GM21526 (cell line): ENCODE results near the gene SLC18B1.

Source experiments
- ATAC-seq: cut with Tn5 transposase; IDR thresholded peaks from one replicate; pipeline ENCODE4 v1.9.1; 2021; ENCODE audit warnings: moderate library complexity; ENCODE audit not compliant: unreplicated experiment, low FRiP score

The SLC18B1 gene

DNA sequence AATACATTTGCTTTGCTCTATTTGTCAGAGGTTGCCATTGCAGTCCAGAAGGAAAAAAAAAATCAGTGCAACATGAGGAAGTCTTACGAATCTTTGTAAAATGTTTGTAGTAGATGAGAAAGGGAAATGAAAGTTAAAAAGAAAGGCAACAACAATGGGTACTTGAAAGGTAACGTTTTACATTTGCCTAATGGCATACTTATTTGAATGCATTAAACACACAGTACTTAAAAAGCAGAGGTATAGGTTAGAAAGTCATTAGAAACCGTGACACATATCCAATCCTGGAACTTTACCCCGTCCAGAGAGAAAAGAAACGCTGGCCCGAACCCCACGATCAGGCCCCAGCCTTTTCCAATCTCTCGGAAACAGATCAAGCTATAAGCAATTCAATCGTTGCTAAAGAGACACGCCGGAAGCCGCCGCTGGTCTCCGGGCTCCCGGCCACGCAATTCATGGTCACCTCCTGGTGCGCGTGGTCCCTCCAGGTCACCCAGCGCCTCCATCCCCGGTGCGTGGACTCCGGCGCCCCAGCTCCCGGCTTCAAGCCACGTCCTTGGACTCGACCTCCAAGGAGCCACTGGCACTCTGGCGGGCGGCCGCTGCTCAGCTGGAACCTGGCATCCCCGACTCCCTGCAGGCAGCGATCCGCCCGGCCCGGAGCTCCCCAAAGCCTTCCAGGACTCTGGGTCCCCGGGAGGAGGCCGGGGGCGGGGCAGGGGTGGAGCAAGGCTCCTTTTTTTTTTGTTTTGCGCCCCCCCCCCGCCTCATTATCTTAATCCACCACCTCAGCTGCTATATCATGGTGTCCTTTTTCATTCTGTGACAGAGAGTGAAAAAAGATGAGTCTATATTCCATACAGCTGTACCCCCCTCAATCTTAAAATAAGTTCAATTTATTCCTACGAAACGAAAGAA is at the start of gene SLC18B1:
SLC18B1 (minus strand) TSS at position 687 of the 918 bp plus-strand sequence; CDS start at position 506, 181 bp downstream.
- ATAC-seq, result peak; percentile 52

DNA sequence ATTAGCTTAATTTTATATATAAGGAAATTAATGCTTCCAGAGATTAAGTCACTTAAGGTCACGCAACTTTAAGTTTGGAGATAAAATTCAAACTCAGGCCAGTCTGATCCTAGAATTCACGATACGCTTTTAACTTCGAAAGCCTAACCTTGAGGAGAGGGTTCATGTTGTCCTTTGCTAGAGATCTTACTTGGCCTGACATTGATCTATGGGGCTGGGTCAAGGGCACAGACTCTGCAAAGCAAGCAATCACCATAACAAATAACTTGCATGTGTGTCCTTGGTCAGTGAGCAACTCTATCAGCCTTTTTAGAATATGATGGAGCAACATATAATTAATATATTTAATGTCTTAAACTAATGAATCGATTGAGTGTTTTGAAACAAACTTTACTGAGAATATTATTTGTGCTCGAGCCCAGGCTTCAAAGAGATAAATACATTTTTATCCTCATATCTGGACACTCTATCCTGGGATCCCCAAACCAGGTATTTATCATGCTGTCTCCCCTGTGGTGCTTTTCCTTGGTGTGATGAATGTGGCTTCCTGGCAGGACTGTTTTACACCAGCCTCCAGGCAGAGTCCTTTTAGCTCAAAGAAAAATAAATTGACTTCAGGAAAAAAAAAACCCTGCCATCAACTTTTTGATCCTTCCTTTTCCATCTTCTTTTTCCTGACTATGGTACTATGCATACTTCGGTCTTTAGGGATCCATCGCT is 45.0 kb upstream of the SLC18B1 start:
- no peak for ATAC-seq

DNA sequence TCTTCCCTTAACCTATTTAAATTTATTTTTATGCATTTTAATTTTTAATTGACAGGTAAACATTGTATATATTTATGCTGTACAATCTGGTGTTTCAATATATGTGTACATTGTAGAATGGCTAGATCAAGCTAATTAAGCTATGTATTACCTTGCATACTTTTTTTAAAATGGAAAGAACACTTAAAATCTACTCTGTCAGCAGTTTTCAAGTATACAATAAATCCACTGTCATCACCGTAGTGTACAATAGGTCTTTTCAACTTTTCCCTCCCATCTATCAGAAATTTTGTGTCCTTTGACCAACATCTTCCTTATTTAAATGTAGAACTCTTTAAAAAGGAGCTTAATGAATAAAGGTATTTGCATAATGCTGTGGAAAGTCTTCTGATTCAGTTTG is 43.5 kb upstream of the SLC18B1 start:
- no peak for ATAC-seq

DNA sequence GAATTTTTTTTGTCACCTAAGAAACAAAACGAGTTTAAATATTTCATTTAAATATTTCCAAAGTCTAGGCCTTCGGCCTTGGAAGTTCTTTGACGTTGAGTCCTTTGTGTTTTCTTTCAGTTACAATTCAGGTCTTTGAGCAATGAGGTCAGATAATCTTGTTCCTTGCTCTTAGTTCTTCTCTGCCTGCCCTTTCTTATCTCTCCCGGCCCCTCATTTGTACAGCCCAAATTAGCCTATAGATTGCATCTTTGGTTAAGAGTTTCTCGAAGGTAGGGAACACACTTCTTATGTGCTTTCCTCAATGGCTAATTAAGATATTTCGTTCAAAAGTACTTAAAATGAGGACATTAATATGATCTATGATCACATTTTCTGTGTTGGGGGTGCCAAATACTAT is 34.5 kb upstream of the SLC18B1 start:
- ATAC-seq, result no peak

DNA sequence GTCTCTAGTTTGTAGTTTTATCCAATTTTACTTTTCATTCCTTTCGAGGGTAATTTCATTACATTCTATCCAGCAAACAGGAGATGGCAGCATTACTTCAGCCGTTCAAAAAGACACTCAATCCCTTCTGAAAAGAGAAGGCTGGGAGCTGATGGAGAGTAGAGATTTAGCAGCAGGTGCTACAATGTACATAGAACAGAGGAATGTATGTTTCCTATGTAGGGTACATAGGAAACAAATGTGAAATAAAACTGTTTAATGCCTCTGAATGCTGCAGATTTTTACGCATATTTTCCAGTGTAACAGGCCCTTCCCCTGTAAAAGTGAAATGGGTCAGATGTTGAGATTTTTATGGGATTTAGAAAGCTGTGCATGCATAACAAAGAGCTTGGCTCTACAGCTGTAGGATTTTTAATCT is 31.9 kb upstream of the SLC18B1 start:
- ATAC-seq, result no peak

DNA sequence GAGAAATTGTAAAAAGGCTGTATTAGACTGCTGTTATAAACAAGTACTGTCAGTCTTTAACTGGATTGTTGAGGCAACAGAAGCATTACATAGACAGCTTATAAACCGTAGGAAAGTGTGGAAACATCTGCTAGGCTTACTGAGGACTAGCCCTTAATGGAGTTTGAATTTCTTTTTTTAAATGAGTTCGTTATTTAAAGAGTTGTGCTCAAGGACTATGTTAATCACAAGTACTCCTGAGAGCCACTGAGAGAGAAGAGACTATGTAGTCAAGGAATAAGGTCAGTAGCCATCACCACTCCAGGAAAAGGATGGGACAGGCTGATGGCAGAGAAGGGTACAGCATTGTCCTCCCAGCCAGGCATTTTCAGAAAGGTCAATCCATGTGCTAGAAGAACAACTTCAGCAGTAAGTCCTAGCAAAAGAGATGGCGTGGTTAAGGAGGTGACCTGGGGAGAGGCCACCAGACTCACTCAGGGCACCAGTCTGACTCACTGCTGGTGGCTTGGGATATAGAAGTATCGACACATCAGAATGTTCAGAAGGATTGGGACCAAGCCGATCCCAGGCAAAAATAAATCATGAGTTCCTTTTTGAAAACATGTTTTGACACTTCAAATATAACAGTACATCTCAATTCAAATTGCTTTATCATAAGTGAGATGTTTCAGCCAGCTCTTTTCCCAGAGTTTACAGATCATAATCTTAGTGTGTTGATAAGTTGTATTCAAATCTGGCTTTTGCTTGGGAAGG is 22.4 kb upstream of the SLC18B1 start:
- no peak for ATAC-seq

DNA sequence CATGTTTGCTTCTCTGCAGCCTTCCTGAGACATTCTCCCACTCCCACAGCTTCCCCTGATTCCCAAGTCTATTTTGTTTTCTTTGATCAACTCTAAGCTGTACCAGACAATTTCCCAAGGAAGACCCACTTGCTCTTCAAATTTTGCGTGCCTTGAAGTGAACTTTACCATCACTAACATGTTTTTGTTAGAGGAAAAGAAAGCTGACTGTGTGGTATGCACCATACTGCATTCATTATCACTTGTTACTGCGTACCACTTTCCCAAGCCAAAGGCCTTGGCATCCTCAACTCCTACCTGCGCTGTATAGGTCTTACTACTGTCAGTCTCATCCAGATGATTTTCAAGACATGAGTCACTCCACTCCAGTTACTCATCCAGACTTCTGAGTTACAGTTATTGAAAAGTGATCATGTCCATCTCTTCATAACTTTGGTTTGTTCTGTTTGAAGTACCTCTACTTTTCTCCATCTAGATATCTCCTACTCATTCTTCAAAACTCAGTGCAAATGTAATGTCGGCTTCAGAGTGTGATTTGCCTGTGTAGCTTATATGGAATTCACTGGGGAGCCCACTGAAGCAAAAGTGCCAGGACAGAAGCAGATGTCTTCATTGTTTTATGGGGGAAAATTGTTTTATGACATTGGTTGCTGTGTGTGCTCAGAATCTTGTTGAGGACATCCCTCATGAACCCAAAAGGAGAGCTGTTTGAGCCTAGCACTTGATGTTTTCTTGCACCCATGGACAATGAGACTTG is 21.1 kb upstream of the SLC18B1 start:
- ATAC-seq, result no peak

DNA sequence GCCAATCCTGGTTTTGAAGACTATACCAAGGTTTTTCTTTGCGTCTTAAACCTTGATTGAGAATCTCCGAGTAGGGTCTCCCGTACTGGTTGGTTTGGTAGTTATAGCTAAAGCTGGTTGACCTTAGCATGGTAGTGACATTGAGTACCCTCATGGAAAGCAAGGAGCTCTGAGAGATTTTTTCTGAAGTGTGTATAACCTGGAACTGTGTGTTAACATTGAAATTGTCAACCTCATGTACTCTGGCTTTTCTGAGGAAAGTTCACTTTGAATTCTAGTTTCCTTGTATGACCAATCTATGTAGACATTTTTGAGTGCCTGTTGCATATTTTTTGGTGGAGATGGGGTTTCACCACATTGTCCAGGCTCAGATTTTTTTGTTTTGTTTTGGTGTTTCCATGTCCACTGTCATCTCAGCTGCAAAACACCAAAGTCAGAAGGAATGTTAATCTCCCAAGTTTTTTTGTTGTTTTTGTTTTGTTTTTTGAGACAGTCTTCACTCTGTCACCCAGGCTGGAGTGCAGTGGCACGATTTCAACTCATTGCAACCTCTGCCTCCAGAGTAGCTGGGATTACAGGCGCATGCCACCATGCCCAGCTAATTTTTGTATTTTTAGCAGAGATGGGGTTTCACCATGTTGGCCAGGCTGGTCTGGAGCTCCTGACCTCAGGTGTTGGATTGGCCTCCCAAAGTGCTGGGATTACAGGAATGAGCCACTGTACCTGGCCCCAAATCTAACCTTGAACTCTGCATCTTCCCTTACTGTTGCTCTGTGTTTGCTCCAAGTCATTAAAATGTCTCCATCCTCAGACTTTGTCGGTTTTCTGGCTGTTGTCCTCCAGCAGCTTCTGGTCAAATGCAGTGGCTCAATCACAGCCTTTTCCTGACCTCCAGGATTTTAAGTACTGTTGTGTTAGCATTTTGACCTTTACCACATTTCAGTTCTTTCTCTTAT is 20.2 kb upstream of the SLC18B1 start:
- no peak for ATAC-seq

DNA sequence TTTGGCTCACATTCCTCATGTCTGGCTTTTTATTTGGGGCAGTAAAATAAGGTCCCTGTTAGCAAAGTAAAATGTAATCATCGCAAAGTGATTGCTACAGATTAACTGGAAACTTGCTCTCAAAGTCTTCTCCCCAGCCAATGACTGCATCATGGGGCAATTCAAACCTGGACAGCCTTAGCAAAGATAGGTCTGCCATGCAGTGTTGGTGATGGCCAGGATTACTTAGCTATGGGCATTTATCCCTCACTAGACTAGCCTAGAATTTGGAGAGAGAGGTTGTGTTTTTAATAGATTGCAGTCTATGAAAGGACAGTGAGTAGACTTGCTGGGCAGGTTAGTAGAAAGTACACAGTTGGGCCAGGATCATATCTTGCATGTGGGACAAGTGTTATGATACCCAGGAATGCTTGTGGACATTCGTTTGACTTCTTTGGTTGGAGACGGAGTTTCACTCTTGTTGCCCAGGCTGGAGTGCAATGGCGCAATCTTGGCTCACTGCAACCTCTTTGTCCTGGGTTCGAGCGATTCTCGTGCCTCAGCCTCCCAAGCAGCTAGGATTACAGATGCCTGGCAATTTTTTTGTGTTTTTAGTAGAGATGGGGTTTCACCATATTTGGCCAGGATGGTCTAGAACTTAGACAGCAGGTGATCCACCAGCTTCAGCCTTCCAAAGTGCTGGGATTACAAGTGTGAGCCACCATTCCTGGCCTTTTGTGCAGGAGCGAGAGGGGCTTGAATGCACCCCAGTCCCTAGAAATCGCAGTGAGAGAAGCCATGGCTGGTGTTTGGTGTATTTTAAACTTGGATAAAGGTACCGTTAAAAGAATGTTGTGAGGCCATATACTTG is 19.3 kb upstream of the SLC18B1 start:
- no peak for ATAC-seq

DNA sequence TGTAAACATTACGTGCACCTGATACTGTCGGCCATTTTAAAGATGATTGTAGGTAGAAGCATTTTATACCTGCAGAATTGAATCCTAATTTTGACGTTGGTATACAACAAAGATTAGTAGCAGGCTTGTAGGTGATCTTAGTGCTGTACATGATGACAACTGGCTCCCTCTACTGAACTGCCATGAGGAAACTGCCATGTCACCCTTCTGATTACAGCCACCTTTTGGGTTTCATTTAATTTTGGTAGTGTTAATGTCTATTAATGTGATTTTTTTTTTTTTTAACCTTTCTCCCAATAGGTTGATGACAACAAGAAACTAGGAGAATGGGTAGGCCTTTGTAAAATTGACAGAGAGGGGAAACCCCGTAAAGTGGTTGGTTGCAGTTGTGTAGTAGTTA is 18.2 kb upstream of the SLC18B1 start:
- no peak for ATAC-seq

DNA sequence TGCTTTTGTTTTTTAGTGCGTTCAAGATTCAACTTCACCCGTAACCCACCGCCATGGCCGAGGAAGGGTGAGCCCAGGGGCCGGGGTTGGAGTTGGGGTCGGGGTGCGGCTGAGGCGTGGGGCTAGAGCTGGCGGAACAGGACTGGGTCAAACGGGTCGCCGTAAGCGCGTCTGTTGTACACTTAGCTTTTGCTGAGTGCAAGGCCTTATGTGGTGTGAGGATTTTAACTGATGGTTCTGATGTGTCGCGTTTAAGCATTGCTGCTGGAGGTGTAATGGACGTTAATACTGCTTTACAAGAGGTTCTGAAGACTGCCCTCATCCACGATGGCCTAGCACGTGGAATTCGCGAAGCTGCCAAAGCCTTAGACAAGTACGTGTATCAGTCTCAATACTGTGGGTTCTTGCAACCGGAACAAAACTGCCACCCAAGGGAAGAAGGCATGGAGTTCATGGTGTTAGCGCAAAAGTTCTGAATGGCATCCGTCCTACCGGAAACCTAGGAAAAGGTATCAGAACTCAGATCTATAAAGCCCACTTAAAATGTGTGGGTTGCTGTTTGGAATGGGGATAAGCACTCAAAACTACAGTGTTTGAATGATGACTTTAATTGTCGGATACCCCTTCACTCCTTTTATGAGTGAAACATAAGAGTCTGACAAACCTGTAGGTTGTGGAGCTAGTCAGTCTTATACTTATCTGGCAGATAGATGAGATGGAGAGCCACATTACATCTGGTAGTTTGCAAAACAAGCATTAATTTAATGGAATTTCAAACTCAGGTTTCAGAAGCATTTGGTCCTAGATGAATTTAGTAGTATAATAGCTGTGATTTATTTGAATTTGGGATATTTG is 16.5 kb upstream of the SLC18B1 start:
- peak; percentile 12 for ATAC-seq

DNA sequence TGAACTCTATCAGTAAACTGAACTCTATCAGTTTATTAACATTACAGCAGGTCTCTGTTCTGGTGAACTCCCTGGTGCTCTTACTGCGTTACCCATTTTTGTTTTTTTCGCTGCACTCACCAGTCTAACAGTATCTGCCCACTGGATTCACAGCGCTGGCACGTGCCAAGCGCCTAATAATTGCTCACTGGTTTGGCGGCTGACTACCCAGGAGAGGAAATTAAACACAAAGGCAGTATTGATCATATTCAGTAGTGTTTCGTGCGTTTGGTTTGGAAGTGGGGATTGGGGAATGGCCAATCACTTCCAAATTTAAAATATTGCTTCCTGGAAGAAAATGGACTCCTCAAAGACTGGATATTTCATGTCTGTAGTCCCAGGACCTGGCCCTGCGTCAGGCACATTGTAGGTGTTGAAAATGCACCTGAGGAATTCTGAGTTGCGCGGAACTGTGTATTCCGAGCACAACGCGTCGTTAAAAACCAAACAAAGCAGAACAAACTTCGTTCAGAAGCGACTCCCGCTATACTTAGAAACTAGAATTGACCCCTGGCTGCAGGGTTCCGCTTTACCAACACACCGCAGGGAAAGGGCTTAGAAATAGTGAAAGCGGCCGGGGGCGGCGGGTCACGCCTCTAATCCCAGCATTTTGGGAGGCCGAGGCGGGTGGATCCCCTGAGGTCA is 14.9 kb upstream of the SLC18B1 start:
- peak; percentile 30 for ATAC-seq

DNA sequence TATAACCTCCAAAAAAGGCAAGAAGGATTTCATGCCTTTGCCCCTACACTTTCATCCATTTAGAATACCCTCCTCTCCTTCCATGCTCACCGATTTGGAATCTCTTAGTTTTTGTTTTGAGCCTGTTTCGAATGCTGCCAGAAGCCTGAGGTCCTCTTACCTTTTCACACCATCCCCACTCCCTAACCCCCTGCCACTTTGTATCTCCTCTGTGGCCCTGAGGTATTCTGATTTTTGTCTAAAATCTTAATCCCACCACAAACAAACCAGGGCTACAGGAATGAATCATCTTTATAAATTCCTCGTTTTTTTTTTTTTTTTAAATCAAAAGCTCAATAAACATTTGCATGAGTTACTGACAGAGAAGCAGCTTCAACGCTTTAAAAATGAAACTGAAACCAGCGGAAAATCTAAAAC is 14.3 kb upstream of the SLC18B1 start:
- ATAC-seq, result peak; percentile 0

DNA sequence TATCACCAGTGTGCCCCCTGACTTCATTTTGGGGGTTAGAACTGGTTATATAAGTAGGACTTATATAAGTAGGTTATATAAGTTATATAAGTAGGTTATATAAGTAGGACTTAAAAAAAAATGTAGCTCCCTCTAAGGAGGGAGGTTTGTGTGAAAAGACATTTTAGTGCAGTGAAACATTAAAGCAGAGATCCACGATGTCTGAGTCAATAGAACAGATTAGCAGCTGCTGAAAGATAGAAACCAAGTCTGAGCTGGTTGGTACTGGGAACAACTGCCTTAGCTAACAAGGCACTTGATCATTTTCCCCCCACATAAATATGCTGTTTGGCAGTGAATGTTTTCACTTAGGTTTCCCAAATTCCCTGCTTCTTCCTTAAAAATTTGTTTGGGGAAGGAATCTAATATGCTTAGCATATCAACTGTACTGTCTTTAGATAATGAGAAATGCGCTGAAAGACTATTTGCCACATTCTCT is 13.9 kb upstream of the SLC18B1 start:
- no peak for ATAC-seq

DNA sequence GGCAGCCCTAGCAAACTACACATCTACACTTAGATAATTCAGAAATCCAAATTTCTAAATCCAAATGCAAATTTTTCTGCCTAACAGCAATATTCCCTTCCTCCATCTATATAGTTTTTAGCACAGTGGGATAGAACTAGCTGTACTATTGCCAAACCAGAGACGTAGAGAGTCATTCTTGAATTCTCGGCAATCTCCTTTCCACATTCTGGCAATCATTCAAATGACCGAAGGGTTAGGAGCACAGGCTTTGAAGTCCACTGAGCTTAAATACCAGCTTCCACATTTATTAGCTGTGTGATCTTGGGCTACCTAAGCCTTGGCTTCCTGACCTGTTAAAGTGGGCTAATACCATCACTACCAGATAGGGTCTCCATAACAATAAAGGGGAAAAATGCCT is 12.8 kb upstream of the SLC18B1 start:
- no peak for ATAC-seq

DNA sequence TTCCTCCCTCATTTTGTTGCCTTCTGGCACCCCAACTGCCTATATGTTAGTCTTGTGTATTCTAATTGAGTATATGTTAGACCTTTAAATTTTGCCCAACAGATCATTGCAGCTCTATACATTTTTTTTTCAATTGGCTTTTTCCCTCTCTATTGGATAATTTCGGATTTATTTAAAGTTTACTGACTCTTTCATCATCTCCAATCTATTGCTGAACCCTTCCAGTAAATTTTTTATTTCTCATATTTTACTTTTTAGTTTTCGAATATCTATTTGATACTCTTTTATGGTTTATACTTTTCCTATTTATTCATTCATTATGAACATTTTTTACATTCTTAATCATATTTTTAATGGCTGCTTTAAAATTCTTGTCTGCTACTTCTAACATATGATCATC is 7.1 kb upstream of the SLC18B1 start:
- no peak for ATAC-seq

DNA sequence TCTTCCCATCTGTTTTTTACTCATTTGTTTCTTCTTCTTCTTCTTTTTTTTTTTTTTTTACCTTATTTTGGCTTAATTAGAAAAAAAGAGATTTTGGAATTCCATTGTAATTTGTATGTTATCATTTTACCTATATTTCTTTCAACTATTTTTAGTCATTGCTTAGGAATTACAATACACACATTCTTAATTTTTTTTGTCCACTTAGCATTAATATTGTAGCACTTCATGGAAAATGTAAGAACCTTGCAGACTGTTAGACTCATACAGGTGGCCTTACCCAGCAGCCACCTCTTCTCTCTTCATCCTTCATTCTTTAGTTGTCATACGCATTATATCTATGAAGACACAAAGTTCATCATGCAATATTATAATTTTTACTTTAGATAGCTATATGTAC is 5.8 kb upstream of the SLC18B1 start:
- no peak for ATAC-seq
